Suprapubic skin (tissue), 3 donors: ENCODE data around the gene TSPAN19.

Experiments used
- EP300 ChIP-seq: sonication (generic); formaldehyde crosslinking; IDR thresholded peaks from one replicate; pipeline ENCODE4 v1.6.1; 2017; ENCODE audit warnings: antibody characterized with exemption
- POLR2A ChIP-seq, 2 donors: fragments of 450-650 bp; IDR thresholded peaks; one replicate each; pipeline ENCODE4 v1.6.1; 2017; ENCODE audit warnings: antibody characterized with exemption in 2 of 2, mild to moderate bottlenecking in 2 of 2, moderate library complexity in 2 of 2
- TF ChIP-seq, protein P1 (sequence below), 2 donors: fragments of 200-600 bp in 1 of 2; fragments of 450-650 bp in 1 of 2; sonication (generic) in 1 of 2; IDR thresholded peaks; one replicate each; pipeline ENCODE4 v1.5.1; 2016 to 2019; ENCODE audit warnings: antibody characterized with exemption in 2 of 2, mild to moderate bottlenecking in 1 of 2, moderate library complexity in 1 of 2

DNA sequence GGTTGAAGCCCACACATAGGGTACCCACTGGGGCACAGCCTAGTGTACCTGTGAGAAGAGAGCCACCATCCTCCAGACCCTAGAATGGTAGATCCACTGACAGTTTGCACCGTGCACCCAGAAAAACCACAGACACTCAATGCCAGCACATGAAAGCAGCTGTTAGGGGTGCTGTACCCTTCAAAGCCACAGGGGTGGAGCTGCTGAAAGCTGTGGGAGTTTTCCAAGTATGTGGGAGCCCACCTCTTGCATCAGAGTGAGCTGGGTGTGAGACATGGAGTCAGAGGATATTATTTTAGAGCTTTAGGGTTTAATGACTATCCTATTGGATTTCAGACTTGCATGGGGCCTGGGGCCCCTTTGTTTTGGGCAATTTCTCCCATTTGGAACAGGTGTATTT is 30.5 kb downstream of the TSPAN19 start:
- TF ChIP-seq, protein P1, sequence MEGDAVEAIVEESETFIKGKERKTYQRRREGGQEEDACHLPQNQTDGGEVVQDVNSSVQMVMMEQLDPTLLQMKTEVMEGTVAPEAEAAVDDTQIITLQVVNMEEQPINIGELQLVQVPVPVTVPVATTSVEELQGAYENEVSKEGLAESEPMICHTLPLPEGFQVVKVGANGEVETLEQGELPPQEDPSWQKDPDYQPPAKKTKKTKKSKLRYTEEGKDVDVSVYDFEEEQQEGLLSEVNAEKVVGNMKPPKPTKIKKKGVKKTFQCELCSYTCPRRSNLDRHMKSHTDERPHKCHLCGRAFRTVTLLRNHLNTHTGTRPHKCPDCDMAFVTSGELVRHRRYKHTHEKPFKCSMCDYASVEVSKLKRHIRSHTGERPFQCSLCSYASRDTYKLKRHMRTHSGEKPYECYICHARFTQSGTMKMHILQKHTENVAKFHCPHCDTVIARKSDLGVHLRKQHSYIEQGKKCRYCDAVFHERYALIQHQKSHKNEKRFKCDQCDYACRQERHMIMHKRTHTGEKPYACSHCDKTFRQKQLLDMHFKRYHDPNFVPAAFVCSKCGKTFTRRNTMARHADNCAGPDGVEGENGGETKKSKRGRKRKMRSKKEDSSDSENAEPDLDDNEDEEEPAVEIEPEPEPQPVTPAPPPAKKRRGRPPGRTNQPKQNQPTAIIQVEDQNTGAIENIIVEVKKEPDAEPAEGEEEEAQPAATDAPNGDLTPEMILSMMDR (IDR thresholded peaks at IDR 0.05), result no peak
- no peak for TF ChIP-seq EP300
- TF ChIP-seq POLR2A (IDR thresholded peaks at IDR 0.05), result no peak
